HG03159 (cell line): Measurements from ENCODE around the gene TRNT1.
A peak's percentile ranks its signal among the peaks of the same experiment; 100 is the strongest.

Experiments
- ATAC-seq: cut with Tn5 transposase; IDR thresholded peaks from one replicate; pipeline ENCODE4 v1.9.1; 2021; ENCODE audit warnings: mild to moderate bottlenecking, moderate library complexity; ENCODE audit not compliant: unreplicated experiment

Gene TRNT1

DNA sequence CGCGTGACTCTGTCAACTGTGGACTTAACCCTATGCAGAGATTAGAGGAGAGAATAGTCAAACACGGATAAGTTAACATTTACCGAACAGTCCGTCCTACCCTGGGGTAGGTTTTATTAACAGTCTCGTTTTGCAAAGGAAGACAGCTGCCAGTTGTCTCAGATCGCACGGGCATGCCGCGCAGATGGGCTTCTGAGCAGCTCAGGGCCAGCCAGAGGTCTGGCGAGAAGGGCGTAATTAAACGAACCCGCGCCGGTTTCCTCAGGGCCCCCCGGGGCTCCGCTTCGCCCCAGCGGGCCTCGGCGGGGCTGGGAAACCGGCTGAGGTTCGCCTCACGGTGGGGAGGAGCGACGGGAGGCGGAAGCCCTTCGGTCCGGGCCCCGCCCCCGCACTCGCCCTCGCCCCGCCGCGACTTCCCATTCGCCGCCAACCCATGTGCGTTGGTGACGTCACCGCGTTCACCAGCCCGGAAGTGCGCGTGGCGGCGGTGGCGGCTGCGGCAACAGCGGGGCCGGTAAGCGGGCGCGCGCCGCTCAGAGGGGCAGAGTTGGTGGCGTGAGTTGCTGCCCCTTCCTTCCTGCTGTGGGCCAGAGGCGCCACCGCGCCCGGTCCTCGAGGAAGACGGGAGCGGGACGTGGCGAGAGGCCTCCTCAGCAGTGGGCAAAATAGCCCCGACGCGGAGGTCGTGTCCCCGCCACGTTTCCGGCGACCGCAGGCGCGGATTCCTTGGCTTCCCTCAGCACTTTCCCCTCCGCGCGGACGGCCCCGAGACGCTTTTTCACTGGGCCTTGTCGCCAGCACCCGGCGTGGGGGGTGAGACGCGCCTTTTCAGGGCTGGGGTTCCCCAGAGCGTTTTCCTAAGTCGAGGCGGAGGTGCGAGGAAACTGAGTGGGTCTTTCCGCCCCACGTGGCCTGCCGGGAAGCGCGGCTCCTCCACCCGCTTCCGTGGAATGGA lies at the start of gene TRNT1:
Gene TRNT1 (plus strand): TSS at position 464 of the 955 bp plus-strand sequence. CDS start 2,101 bp downstream, outside the sequence.
- ATAC-seq = peak; percentile 95

DNA sequence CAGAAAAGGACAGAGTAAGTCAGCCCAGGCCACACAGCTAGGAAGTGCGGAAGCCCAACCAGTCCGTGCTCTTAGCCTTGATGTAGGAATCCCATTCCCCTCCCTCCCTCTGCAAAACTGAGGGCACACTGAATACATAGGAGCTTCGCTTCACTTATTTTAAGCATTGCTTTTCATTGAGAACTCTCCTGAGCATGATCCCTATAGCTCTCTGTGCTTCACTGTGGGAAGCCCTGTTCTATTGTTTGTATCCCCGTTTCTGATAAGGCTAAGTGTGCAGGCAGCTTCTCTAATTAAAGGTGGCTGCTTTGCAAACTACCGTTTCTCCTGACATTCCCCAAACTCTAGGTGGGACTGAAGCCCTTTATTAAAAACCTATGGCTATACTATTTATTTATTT lies 46.4 kb upstream of the TRNT1 start:
- ATAC-seq = no peak

DNA sequence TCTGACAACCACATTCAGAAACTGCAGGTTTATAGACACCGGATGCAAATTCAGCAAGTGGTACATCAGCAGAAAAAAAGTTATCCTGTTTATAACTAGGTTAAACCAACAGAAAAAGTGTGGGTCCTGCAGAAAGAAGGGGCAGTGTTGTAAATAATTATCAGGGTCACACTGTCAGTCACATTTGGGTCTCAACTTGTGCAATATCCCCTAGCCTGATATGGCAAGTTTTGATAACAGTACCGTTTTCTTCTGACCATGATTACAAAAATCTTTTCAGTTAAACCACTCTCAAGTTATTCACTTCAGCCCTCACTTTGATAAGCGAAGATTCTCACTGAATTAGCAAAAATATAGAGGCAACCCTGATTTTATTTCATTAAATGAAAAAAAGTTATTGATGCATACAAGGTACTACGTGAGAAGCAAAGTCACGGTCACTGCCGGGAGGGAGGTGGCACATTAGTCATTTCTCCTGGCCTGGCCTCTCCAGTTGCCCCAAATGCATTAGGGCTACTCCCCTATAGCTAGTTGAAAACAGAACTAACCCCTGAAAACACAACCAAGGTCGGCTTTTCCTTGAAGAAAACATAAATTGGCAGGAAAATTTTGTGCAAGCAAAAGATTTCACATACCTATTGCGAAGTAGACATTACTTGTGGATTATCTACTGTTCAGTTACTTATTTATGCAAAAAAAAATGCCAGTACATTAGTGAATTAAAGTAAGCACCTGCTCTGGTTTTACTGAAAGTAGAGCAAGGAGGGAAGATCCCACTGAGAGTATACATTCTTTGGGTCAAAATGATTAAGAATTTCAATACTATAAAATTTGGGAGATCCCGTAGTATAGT lies 45.1 kb upstream of the TRNT1 start:
- ATAC-seq = peak; percentile 54

- ATAC-seq = peak; percentile 86
Measured at GRCh38 chr3:3082234-3082924, 44.4 kb upstream of the TRNT1 start.

- ATAC-seq = no peak
Measured at GRCh38 chr3:3084890-3085289, 41.9 kb upstream of the TRNT1 start.

- no peak for ATAC-seq
Measured at GRCh38 chr3:3085782-3086181, 41.0 kb upstream of the TRNT1 start.

DNA sequence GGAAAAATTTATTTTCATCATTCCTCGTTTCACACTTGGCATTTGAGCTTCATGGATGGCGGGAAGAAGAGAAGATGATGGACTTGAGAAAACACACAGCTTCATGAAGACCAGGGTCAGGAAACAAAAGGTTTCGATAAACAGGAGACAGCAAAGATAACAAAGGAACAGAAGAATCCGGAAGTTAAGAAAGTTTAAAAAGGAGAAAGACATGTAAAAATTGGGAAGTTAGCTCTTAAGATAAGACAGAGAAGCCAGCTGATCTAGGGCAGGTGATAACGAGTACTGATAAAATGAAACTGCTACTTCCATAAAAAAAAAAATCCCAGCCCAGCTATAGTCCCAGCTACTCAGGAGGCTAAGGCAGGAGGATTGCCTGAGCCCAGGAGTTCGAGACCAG lies 40.5 kb upstream of the TRNT1 start:
- no peak for ATAC-seq

- no peak for ATAC-seq
Measured at GRCh38 chr3:3087279-3087678, 39.5 kb upstream of the TRNT1 start.

- ATAC-seq = no peak
Measured at GRCh38 chr3:3087716-3088465, 38.8 kb upstream of the TRNT1 start.

GRCh38 chr3:3089017-3089416 lies 37.7 kb upstream of the TRNT1 start:
- ATAC-seq = peak; percentile 99

- ATAC-seq = no peak
Measured at GRCh38 chr3:3097958-3098357, 28.8 kb upstream of the TRNT1 start.

GRCh38 chr3:3101660-3102458 lies 24.9 kb upstream of the TRNT1 start:
- ATAC-seq = peak; percentile 63

- ATAC-seq = no peak
Measured at GRCh38 chr3:3102751-3103150, 24.0 kb upstream of the TRNT1 start.

DNA sequence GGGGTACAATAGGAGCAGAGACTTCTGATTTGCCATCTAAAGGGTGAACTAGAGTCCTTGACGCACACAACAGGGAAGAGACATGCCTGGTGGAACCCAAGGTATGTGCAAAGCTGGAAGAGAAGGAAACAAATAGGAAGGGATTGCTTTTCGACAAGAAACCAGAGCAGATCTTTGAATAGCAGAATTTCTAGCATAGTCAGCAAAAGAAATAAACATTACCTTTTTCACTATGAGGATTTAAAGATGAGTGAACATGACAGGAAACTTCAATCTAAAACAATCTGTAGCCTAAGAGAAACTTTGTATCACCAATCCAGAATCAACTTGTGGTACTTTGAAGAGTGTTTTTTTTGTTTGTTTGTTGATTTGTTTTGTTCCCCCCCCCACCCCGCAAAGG lies 21.5 kb upstream of the TRNT1 start:
- no peak for ATAC-seq

DNA sequence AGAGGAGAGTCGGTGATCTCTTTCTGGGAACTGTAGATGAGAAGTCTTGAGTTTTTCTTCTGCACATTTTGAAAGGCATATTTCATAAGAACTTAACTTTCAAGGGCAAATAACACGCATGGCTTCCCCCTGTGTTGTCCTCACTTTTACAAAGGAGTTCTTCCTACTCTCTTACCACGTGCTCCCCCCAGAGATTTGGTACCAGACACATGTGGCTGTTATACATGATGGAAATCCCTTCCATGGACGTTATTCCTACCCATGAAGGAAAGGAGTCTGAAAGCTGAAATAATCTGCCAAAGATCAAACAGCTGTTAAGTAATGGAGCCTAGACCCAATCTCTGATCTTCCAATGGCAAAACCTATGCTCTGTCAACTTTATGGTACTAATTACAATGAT lies 20.9 kb upstream of the TRNT1 start:
- no peak for ATAC-seq

GRCh38 chr3:3107181-3107580 lies 19.6 kb upstream of the TRNT1 start:
- ATAC-seq = no peak

GRCh38 chr3:3107858-3108257 lies 18.9 kb upstream of the TRNT1 start:
- ATAC-seq = peak; percentile 38

GRCh38 chr3:3109407-3110298 lies 17.1 kb upstream of the TRNT1 start:
- ATAC-seq = peak; percentile 74

DNA sequence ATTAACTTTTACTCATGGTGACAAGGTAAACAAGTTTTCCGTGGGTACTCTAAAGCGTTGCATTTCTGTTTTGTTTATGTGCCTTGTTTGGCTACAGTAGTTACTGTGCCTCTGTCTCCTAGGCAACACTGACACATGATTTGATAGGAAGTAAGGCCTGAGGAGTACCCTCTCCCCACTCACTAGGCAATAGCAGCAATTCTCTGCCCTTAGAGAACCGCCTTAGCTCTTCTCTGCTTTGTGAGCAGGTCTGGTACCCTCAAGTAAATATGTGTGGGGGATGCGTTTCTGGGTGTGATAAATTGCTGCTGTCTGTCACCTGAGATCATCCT lies 16.5 kb upstream of the TRNT1 start, which contains the start of gene IL5RA:
Gene IL5RA (minus strand): TSS at position 76 of the 332 bp plus-strand sequence. CDS start 5,390 bp downstream, outside the sequence.
- peak; percentile 60 for ATAC-seq
